Measurements from ENCODE around the gene DCAF8. TPM values are rescaled to one million over a fixed set of nuclear protein-coding genes. Genes with fewer than 3 reads are reported as not detected.

Gene DCAF8
- total RNA-seq, 1 experiment from 2014 or later, result 126 TPM

- TSS peak; percentile 12 for BruUV-seq (replicated peaks)
- intact Hi-C loops (cut with micrococcal nuclease; ENCODE audit: unreplicated experiment), result no loop called here
- CTCF ChIA-PET, result interaction anchor here (0.7 kb wide), 1 partner anchor 105 kb away, joined by 3 read pairs; no protein-coding TSS in a partner anchor
- DNase-seq, result peak; percentile 54
- TF ChIP-seq, protein P1, sequence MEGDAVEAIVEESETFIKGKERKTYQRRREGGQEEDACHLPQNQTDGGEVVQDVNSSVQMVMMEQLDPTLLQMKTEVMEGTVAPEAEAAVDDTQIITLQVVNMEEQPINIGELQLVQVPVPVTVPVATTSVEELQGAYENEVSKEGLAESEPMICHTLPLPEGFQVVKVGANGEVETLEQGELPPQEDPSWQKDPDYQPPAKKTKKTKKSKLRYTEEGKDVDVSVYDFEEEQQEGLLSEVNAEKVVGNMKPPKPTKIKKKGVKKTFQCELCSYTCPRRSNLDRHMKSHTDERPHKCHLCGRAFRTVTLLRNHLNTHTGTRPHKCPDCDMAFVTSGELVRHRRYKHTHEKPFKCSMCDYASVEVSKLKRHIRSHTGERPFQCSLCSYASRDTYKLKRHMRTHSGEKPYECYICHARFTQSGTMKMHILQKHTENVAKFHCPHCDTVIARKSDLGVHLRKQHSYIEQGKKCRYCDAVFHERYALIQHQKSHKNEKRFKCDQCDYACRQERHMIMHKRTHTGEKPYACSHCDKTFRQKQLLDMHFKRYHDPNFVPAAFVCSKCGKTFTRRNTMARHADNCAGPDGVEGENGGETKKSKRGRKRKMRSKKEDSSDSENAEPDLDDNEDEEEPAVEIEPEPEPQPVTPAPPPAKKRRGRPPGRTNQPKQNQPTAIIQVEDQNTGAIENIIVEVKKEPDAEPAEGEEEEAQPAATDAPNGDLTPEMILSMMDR (IDR thresholded peaks at IDR 0.05; ENCODE audit: unreplicated experiment), result no peak
- Mint-ChIP-seq H3K36me3 (ENCODE audit: insufficient read depth, unreplicated experiment) (peaks cover 59% of the 10 kb centered on the region), H3K9me3 (ENCODE audit: low read depth, unreplicated experiment) (no peaks in the 10 kb centered on the region), H3K27me3 (ENCODE audit: unreplicated experiment) (no peaks in the 10 kb centered on the region), H3K27ac (ENCODE audit: unreplicated experiment) (peak overlapping the region; percentile 16), H3K4me1 (ENCODE audit: low read depth, unreplicated experiment) (peaks cover 36% of the 10 kb centered on the region), H3K4me3 (ENCODE audit: low read depth, unreplicated experiment) (peak overlapping the region; percentile 80)
Observed at GRCh38 chr1:160206036-160206389, 56.3 kb downstream of the DCAF8 start.

- BruUV-seq (replicated peaks), result no TSS peak
- intact Hi-C loops (cut with micrococcal nuclease; ENCODE audit: unreplicated experiment), result no loop called here
- CTCF ChIA-PET, result no interaction called here
Observed at GRCh38 chr1:160205242-160206035, 56.9 kb downstream of the DCAF8 start, which contains the start of gene PEA15. PEA15 (plus strand) TSS chr1:160205384; CDS start chr1:160211545, 6,161 bp downstream.

DNA sequence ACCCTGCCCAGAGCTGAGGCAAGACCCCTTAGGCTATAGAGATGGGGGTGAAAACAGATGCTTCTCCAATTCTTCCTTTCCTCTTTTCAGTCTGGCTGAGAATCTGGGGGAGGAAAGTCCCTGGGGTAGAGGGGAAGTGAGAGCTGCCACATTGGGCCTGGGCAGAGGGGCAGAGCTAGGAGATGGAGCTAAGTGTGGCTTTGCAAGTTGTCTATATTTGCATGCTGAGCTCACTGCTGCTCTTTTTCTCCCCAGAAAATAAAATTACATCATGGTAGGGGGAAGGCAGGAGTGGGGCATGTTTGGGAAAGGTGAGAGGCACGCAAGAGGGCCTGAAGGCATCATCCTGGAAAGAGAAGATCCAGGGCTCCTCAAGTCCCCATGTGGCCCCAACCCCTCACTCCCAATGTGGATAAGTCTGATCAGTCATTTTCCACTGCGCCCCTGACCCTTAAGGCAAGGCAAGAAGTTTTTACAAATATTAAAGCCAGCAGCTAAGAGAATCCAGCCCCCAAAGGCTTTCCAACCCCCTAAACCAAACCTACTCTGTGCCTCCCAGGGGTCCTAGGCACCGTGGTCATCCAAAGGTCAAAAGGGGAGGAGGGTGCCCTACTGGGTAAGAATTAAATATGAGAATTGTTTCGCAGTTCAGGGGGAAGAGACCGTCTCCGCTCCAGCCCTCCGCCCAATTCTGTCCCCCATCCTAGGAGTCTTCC is 57.7 kb downstream of the DCAF8 start:
- no peak for DNase-seq
- intact Hi-C loops (cut with micrococcal nuclease; ENCODE audit: unreplicated experiment), result no loop called here
- H3K9me3 Mint-ChIP-seq (ENCODE audit: low read depth, unreplicated experiment), result no peaks in the 10 kb centered on the region
- peak overlapping the region; percentile 67 for H3K27ac Mint-ChIP-seq (ENCODE audit: unreplicated experiment)
- TF ChIP-seq, protein P1 (IDR thresholded peaks at IDR 0.05; ENCODE audit: unreplicated experiment), result no peak
- peaks cover 36% of the 10 kb centered on the region for H3K4me1 Mint-ChIP-seq (ENCODE audit: low read depth, unreplicated experiment)
- peaks cover 10% of the 10 kb centered on the region for H3K27me3 Mint-ChIP-seq (ENCODE audit: unreplicated experiment)
- peak overlapping the region; percentile 80 for H3K4me3 Mint-ChIP-seq (ENCODE audit: low read depth, unreplicated experiment)
- CTCF ChIA-PET, result interaction anchor here (2.0 kb wide), 1 partner anchor 12 kb away, joined by 14 read pairs; no protein-coding TSS in a partner anchor
- TSS peak; percentile 25 for BruUV-seq (replicated peaks)
- H3K36me3 Mint-ChIP-seq (ENCODE audit: insufficient read depth, unreplicated experiment), result peaks cover 56% of the 10 kb centered on the region

More at GRCh38 chr1:160205242-160206035, 56.9 kb downstream of the DCAF8 start, which contains the start of gene PEA15:
- H3K36me3 Mint-ChIP-seq (ENCODE audit: insufficient read depth, unreplicated experiment), result peaks cover 56% of the 10 kb centered on the region
- TF ChIP-seq, protein P1 (IDR thresholded peaks at IDR 0.05; ENCODE audit: unreplicated experiment), result no peak
- H3K4me3 Mint-ChIP-seq (ENCODE audit: low read depth, unreplicated experiment), result peak within 1 kb of the TSS; percentile 80
- no peaks in the 10 kb centered on the region for H3K9me3 Mint-ChIP-seq (ENCODE audit: low read depth, unreplicated experiment)
- H3K27ac Mint-ChIP-seq (ENCODE audit: unreplicated experiment), result peak within 1 kb of the TSS; percentile 67
- DNase-seq, result peak; percentile 84
- peaks cover 36% of the 10 kb centered on the region for H3K4me1 Mint-ChIP-seq (ENCODE audit: low read depth, unreplicated experiment)
- peaks cover 2% of the 10 kb centered on the region for H3K27me3 Mint-ChIP-seq (ENCODE audit: unreplicated experiment)

DNA sequence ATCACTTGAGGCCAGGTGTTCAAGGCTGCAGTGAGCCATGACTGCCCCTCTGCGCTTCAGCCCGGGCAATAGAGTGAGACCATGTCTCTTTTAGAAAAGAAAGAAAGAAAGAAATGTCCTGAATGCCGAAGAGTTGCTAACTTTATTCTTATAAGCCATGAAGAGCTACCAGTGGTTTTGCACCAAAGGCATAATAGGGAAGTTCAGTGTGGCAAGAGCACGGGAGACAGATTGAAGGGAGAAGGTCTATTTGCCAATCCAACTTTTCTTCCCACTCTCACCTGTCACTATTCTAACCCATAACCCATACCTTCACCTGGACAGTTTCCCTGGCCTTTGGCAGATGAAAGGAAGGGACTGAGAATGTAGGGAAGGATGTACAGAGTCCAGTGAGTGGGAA is 61.6 kb downstream of the DCAF8 start:
- CTCF ChIA-PET, result interaction anchor here (0.6 to 1.0 kb wide), 3 partner anchors 8 to 102 kb away, joined by 3 to 4 read pairs (median 4); no protein-coding TSS in a partner anchor
- BruUV-seq (replicated peaks), result no TSS peak
- Mint-ChIP-seq H3K4me3 (ENCODE audit: low read depth, unreplicated experiment) (no peak overlapping the region), H3K36me3 (ENCODE audit: insufficient read depth, unreplicated experiment) (peaks cover 20% of the 10 kb centered on the region), H3K4me1 (ENCODE audit: low read depth, unreplicated experiment) (peaks cover 10% of the 10 kb centered on the region), H3K27me3 (ENCODE audit: unreplicated experiment) (peaks cover 13% of the 10 kb centered on the region), H3K9me3 (ENCODE audit: low read depth, unreplicated experiment) (no peaks in the 10 kb centered on the region), H3K27ac (ENCODE audit: unreplicated experiment) (no peak overlapping the region)
- TF ChIP-seq, protein P1 (IDR thresholded peaks at IDR 0.05; ENCODE audit: unreplicated experiment), result no peak
- no peak for DNase-seq
- intact Hi-C loops (cut with micrococcal nuclease; ENCODE audit: unreplicated experiment), result no loop called here
